Osteoblast (primary cell): Measurements from ENCODE around the gene ZFHX3. TPM values are rescaled to one million over a fixed set of nuclear protein-coding genes. Genes with fewer than 3 reads are reported as not detected.

Experiments
- DNase-seq: peaks from one replicate; pipeline ENCODE4 v3.0.0; 2011; ENCODE audit warnings: low spot score, mixed read lengths; ENCODE audit not compliant: insufficient read length; ENCODE audit errors: missing footprints
- H2AFZ ChIP-seq: 2 replicates; pipeline ENCODE4 v1.6.0; 2011; ENCODE audit warnings: mild to moderate bottlenecking, low read length
- H3K27ac ChIP-seq: 2 replicates; pipeline ENCODE4 v1.5.1; 2011; ENCODE audit warnings: mild to moderate bottlenecking, low read depth, low read length, moderate library complexity
- H3K27me3 ChIP-seq: 2 replicates; pipeline ENCODE4 v1.6.0; 2012; ENCODE audit warnings: mild to moderate bottlenecking, control low read depth, inconsistent platforms, low read length, moderate library complexity; ENCODE audit not compliant: insufficient read depth
- H3K36me3 ChIP-seq: 2 replicates; pipeline ENCODE4 v1.5.1; 2011; ENCODE audit warnings: mild to moderate bottlenecking, low read length, control low read depth, moderate library complexity; ENCODE audit not compliant: insufficient read depth
- H3K4me1 ChIP-seq: 2 replicates; pipeline ENCODE4 v1.5.1; 2011; ENCODE audit warnings: mild to moderate bottlenecking, low read length, control low read depth, moderate library complexity; ENCODE audit not compliant: insufficient read depth
- H3K4me2 ChIP-seq: 2 replicates; pipeline ENCODE4 v1.6.0; 2011; ENCODE audit warnings: mild to moderate bottlenecking, low read length; ENCODE audit not compliant: insufficient read depth
- H3K4me3 ChIP-seq: fragments of 200-600 bp; sonication (generic); 3 replicates; pipeline ENCODE4 v1.5.1; 2012; ENCODE audit warnings: mild to moderate bottlenecking, low read length, inconsistent platforms; ENCODE audit not compliant: insufficient read depth
- H3K79me2 ChIP-seq: 2 replicates; pipeline ENCODE4 v1.6.0; 2012; ENCODE audit warnings: mild to moderate bottlenecking, low read length, control low read depth, inconsistent platforms; ENCODE audit not compliant: insufficient read depth
- H3K9me3 ChIP-seq: 2 replicates; pipeline ENCODE4 v1.5.1; 2011; ENCODE audit warnings: low read depth, low read length, control low read depth
- H4K20me1 ChIP-seq: 2 replicates; pipeline ENCODE4 v1.6.0; 2012; ENCODE audit warnings: mild to moderate bottlenecking, low read length, control low read depth; ENCODE audit not compliant: insufficient read depth
- CTCF ChIP-seq: IDR thresholded peaks from 2 replicates; pipeline ENCODE4 v1.5.1; 2011; ENCODE audit warnings: mild to moderate bottlenecking, low read depth, low read length, moderate library complexity; ENCODE audit errors: extremely low read depth
- total RNA-seq: library from RNA; depleted of rRNA; stranded (reverse); fragments of >200 nt; gene quantifications from 2 replicates; pipeline ENCODE4 v1.2.3, GENCODE V29; 2012

Gene ZFHX3
- total RNA-seq, 1 donor = 14.5 TPM

- H3K36me3 ChIP-seq = no peaks in the 10 kb centered on the region
- H3K4me2 ChIP-seq = peak overlapping the region; percentile 58
- H3K27ac ChIP-seq = peak overlapping the region; percentile 87
- no peaks in the 10 kb centered on the region for H3K9me3 ChIP-seq
- H4K20me1 ChIP-seq = no peaks in the 10 kb centered on the region
- DNase-seq = no peak
- no peaks in the 10 kb centered on the region for H3K27me3 ChIP-seq
- H3K4me3 ChIP-seq = no peak overlapping the region
- TF ChIP-seq CTCF = no peak
- H2AFZ ChIP-seq = no peak overlapping the region
- H3K4me1 ChIP-seq = peaks cover 78% of the 10 kb centered on the region
- H3K79me2 ChIP-seq = peaks cover 93% of the 10 kb centered on the region
Measured at GRCh38 chr16:73052576-73052975, 4.6 kb upstream of the ZFHX3 start.

- no peaks in the 10 kb centered on the region for H3K27me3 ChIP-seq
Measured at GRCh38 chr16:73051961-73052360, 4.0 kb upstream of the ZFHX3 start.

GRCh38 chr16:73051226-73051625 is 3.3 kb upstream of the ZFHX3 start:
- no peak for DNase-seq
- H2AFZ ChIP-seq = no peak overlapping the region
- H3K9me3 ChIP-seq = no peaks in the 10 kb centered on the region
- peaks cover 90% of the 10 kb centered on the region for H3K79me2 ChIP-seq
- H3K4me2 ChIP-seq = peak overlapping the region; percentile 58
- no peak overlapping the region for H3K4me3 ChIP-seq
- H3K27ac ChIP-seq = peak overlapping the region; percentile 87
- H4K20me1 ChIP-seq = no peaks in the 10 kb centered on the region
- H3K4me1 ChIP-seq = peaks cover 79% of the 10 kb centered on the region
- no peaks in the 10 kb centered on the region for H3K36me3 ChIP-seq
- TF ChIP-seq CTCF = no peak
- H3K27me3 ChIP-seq = no peaks in the 10 kb centered on the region

More at GRCh38 chr16:73051961-73052360, 4.0 kb upstream of the ZFHX3 start:
- Histone ChIP-seq H2AFZ (no peak overlapping the region), H3K4me2 (peak overlapping the region; percentile 58), H3K4me3 (no peak overlapping the region), H4K20me1 (no peaks in the 10 kb centered on the region), H3K9me3 (no peaks in the 10 kb centered on the region), H3K4me1 (peaks cover 79% of the 10 kb centered on the region), H3K36me3 (no peaks in the 10 kb centered on the region), H3K79me2 (peaks cover 90% of the 10 kb centered on the region), H3K27ac (peak overlapping the region; percentile 87)
- TF ChIP-seq CTCF = no peak
- DNase-seq = no peak

- no peaks in the 10 kb centered on the region for H3K36me3 ChIP-seq
- TF ChIP-seq CTCF = no peak
- peak overlapping the region; percentile 34 for H2AFZ ChIP-seq
- peaks cover 80% of the 10 kb centered on the region for H3K4me1 ChIP-seq
- peak; percentile 67 for DNase-seq
- no peaks in the 10 kb centered on the region for H3K9me3 ChIP-seq
- no peak overlapping the region for H3K4me3 ChIP-seq
- no peaks in the 10 kb centered on the region for H3K27me3 ChIP-seq
- peaks cover 90% of the 10 kb centered on the region for H3K79me2 ChIP-seq
- H4K20me1 ChIP-seq = no peaks in the 10 kb centered on the region
- peak overlapping the region; percentile 48 for H3K4me2 ChIP-seq
- peak overlapping the region; percentile 87 for H3K27ac ChIP-seq
Measured at GRCh38 chr16:73050201-73051099, 2.5 kb upstream of the ZFHX3 start.
